ENCODE measurements around the gene SEC61G.

The SEC61G gene

GRCh38 chr7:54758702-54759592, at the start of gene SEC61G:
TSS of gene SEC61G (minus strand) at chr7:54759211. CDS start at chr7:54757588, 1,623 bp downstream.
- peak; percentile 97 for DNase-seq

GRCh38 chr7:54802841-54803240, 43.8 kb upstream of the SEC61G start:
- peak; percentile 46 for DNase-seq

GRCh38 chr7:54802114-54802513, 43.1 kb upstream of the SEC61G start:
- no peak for DNase-seq

GRCh38 chr7:54799792-54800191, 40.8 kb upstream of the SEC61G start:
- DNase-seq: no peak

GRCh38 chr7:54798530-54798929, 39.5 kb upstream of the SEC61G start:
- DNase-seq: no peak

GRCh38 chr7:54796853-54797252, 37.8 kb upstream of the SEC61G start:
- no peak for DNase-seq

GRCh38 chr7:54796150-54796549, 37.1 kb upstream of the SEC61G start:
- DNase-seq: no peak

GRCh38 chr7:54792383-54792782, 33.4 kb upstream of the SEC61G start:
- DNase-seq: no peak

- DNase-seq: peak; percentile 53
These were observed 29.7 kb upstream of the SEC61G start for GRCh38 chr7:54788664-54789063.

GRCh38 chr7:54785261-54785660, 26.2 kb upstream of the SEC61G start:
- no peak for DNase-seq

GRCh38 chr7:54783952-54784351, 24.9 kb upstream of the SEC61G start:
- DNase-seq: no peak

- no peak for DNase-seq
These were observed 23.8 kb upstream of the SEC61G start for GRCh38 chr7:54782829-54783228.

GRCh38 chr7:54782314-54782713, 23.3 kb upstream of the SEC61G start:
- no peak for DNase-seq

GRCh38 chr7:54781134-54781920, 22.3 kb upstream of the SEC61G start:
- DNase-seq: no peak

- no peak for DNase-seq
These were observed 21.5 kb upstream of the SEC61G start for GRCh38 chr7:54780490-54780889.

- DNase-seq: no peak
These were observed 19.9 kb upstream of the SEC61G start for GRCh38 chr7:54778696-54779540.

- no peak for DNase-seq
These were observed 19.2 kb upstream of the SEC61G start for GRCh38 chr7:54778166-54778565.

GRCh38 chr7:54774785-54775740, 16.1 kb upstream of the SEC61G start:
- DNase-seq: no peak

- DNase-seq: peak; percentile 81
These were observed 14.7 kb upstream of the SEC61G start for GRCh38 chr7:54773472-54774399.

- no peak for DNase-seq
These were observed 10.2 kb upstream of the SEC61G start for GRCh38 chr7:54769203-54769602.

- no peak for DNase-seq
These were observed 5.8 kb upstream of the SEC61G start for GRCh38 chr7:54764861-54765260.

Data from activated CD4-positive, alpha-beta T cell treated with anti-CD3 and anti-CD28 coated beads for 48 hours (primary cell).